Stimulated activated CD8-positive, alpha-beta memory T cell treated with anti-CD3 and anti-CD28 coated beads, Interleukin-2, amount 100 ng/mL, for 48 hours (primary cell): ENCODE data around the gene ZBTB18.

Experiments used
- DNase-seq, 2 donors: peaks; one replicate each; pipeline ENCODE4 v3.0.0-alpha.2; 2020; ENCODE audit warnings: low read depth in 2 of 2

The ZBTB18 gene

DNA sequence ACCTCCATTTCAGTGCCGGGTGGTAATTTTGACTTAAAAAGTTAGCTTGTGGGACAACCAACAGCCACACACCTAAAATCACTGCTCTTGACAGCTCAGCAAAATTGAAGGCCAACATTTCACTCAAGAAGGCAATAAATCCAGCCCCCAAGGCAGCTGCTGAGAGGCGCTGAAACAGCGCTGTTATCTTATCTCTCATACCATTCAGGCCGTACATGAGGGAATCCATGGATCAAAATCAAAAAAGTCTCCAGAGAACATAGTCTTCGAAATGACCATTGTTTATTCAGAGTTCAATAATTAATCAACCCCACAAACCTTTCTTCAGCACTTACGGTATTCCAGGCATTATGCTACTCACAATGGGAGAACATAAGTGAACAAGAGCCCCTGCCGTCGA is 38.5 kb downstream of the ZBTB18 start:
- no peak for DNase-seq

DNA sequence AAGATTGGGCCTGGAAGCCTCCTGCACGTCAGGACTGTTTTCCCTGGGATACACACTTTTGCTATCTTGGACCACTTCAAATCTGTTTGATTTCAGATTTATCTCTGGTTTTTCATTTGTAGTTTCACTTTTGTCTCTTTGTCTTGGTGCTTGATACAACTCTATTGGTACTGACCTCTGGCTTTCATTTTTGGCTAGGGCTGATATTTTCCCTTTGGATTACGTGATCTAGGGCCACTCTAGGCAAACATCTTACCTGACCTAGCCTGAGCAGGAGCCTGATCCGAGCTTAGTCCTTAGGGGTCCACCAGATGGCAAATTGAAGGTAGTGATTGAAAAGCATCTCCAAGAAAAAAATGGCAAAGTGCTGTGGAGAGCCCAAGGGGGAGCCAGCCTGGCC is 39.6 kb downstream of the ZBTB18 start:
- DNase-seq = no peak

GRCh38 chr1:244092293-244092963 is 41.3 kb downstream of the ZBTB18 start:
- no peak for DNase-seq

GRCh38 chr1:244092964-244093638 is 42.0 kb downstream of the ZBTB18 start:
- DNase-seq = no peak

GRCh38 chr1:244094880-244095528 is 43.9 kb downstream of the ZBTB18 start:
- no peak for DNase-seq

DNA sequence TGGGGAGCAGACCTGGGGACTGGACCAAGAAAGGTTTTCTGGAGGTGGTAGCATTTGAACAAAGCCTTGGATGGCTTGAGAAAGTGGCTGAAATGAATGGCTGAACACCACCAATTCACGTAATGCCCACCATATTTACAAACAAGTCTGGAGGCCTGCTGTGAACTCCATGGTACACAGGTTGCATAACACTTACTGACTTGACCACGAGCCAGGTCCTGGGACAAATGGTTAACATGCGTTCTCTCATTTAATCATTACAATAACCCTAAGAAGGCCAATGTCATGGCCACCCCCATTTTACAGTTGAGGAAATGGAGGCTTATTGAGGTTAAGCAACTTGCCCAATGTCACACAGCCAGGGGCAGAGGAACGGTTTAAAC is 44.4 kb downstream of the ZBTB18 start:
- no peak for DNase-seq

- DNase-seq = no peak
Measured at GRCh38 chr1:244096066-244096610, 45.1 kb downstream of the ZBTB18 start.

DNA sequence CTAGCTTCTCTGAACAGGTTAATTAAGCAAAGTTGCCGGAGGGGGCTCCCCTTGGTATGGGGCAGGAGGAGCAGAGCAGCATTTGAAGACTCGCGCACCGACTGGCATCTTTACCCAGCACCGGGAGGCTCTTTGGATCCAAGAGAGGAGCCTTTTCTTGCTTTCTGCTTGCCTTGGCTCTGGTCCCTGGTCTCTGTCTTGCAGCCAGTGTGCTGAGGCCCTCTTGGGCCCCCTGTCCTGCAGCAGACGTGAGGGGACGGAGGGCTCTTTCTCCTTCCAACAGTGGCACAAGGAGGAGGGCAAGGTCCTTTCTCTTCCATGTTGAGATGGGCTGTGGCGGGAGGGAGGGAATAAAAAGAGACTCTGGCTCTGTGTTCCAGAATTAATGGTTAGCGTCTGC is 45.6 kb downstream of the ZBTB18 start:
- DNase-seq = no peak

DNA sequence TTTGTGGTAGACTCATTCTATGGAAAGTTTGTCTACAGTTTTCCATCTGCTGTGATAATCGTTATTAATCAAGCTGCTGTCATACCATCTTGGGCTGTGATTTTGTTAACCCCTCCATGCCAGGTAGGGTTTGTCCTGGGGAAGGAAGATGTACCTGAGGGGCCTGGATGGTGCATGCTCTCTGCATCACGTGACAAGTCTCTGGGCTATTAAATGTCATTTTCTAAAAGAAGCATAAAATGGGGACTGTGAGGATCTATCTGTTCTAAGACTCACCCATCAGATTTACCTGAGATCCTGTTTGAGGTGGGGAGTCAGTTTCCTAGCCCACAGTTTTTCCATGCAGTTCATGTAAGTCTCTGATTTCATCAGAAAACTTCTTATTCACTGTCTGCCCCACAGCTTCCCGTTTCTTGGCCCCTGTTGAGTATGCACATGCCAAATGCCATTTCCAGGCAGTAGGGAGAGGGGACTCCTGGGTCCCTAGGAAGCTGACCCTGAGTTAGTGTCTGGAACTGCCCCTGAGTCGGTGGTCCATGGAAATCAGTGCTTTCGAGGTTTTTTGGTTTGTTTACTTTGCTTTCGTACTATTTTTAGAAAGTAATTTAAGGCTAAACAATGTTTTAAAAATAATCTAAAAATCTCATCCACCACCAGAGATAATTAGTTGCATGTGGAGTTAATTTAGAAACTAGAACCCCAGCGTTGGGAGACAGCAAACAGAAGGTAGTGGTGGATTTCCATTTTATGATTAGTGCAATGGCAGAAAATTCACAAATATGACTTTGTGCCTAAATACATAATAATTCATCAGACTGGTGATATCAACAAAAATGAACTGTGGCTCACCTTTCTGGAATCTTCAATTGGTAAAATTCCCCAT is 46.7 kb downstream of the ZBTB18 start:
- no peak for DNase-seq

GRCh38 chr1:244099258-244099930 is 48.3 kb downstream of the ZBTB18 start:
- DNase-seq = no peak

DNA sequence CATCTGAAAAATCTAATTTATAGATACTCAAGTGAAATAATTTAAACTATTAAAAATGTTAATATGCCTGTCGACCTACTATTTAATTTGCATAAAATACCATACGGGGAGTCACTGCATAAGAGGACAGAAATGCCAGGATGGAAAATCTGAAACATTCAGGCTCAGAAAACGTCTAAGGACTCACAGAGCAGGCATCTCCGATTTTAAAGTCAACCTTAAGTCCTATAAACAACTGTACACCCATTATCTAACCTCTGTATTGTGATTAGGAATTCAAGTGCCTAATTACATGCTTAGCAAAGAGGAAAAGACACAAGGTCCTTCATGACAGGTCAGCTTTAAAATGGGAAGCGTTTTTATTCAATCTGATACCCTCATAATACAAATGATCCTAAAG is 49.2 kb downstream of the ZBTB18 start:
- no peak for DNase-seq

DNA sequence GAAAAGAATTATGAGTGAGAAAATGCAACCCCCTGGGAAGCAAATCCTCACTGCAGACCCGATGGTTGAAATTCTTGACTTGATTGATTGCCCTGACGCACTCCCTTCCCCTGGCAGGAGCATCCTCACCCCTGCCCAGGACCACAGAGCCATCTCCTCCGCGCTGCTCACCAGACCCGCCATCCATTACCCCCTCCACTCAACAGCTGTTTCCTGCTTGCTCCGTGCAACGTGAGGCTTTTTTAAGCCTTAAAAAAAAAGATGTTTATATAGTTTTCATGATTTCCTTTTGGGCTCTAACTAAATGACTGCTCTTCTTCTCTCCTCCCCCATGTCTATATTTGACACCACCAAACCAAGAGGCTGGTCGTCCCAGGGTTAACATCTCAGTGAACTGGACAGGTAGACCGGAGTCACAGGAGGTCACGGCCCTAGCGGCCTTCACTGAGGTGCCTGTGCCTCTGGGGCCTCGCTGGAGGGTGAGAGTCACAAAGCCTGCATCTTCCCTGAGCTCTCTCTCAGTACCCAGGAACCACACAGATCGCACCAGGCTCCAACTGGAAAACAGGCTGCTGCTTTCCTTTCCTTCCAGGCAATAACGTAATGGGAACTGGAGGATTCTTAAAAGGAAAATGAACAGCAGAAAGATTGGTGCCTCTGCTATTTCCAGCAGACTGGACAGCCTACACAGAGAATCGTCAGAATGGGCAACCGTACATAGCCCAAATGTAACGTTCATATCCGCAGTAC is 49.8 kb downstream of the ZBTB18 start:
- no peak for DNase-seq

DNA sequence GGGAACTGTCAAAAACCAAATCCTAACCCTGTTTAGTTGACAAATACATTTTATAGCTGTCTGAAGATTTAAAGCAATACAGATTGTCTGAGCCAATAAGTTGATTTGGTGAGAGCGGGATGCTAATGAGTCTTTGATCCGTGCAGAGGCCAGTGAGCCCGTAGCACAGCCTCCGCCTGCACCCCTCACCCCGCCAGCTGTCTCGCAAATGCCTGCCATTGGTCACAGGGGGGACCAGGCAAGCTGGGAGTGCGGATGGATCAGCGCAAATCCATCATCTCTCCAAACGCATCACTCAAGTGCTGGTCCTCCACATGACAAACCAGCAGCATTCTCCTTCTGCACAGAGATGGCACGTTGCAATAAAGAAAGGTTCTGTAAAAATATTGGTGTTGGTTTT is 51.0 kb downstream of the ZBTB18 start:
- no peak for DNase-seq

DNA sequence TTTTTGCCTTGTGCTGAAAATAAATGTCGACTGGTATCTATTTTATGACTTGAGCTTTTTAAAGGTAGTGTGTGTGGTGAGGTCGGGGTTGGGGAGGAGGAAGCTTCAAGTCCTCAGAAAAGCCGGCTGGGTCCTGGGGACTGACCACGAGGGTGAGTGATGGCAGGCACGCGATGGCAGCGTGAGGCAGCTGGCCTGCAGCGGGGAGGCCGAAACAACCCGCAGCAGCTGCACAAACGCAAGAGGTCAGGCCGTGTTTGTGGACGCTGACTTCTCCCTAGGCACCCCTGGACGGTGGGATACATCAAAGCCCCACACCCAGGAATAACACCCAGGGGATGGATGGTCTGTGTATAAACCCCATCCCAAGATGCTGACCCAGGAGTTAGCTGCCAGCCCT is 51.4 kb downstream of the ZBTB18 start:
- no peak for DNase-seq

DNA sequence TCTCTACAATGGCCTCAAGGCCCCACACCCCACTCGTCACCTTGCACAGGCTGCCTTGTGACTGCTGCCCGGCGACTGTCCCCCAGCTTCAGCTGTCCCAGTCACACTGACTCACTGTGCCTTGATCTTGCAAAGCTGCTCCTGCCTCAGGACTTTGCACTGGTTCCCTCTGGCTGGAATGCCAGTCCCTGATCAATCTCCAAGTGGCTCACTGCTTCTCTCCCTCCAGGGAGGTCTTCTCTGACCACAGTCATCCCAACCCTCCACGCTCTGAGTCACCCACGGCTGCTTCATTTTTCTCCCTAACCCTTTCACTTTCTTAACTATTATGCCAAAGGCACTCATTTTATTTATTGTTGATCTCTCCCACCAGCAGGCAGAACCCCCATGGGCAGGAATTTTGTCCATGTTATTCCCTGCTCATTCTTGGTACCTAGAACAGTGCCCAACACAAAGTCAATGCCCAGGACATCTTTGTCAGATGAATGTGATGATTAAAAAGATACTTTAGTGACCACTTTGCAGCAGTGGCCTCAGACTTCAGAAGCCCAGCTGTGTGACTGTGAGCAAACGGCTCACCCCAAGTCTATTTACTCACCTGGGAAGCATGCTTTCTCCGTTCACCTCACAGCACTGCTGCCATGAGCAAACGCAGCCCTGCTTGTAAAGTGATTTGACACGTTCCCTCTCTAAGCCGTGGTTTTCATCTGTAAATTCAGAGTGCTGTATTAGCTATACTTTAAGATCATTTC is 53.4 kb downstream of the ZBTB18 start:
- no peak for DNase-seq

- no peak for DNase-seq
Measured at GRCh38 chr1:244106176-244106575, 55.1 kb downstream of the ZBTB18 start.
